Activated T-cell treated with anti-CD3 and anti-CD28 coated beads for 1 hour (primary cell): Measurements from ENCODE around the gene PTPMT1.
"Not testable (repeated sequence)": the region's sequence is repeated elsewhere in the genome, so short reads cannot be mapped to it uniquely, and the experiment has no call there.

ENCODE experiments used
- DNase-seq: peaks from one replicate; pipeline ENCODE4 v3.0.0-alpha.2; 2020; ENCODE audit warnings: low read depth

PTPMT1 gene

GRCh38 chr11:47550288-47551047 is 14.9 kb upstream of the PTPMT1 start:
- DNase-seq: no peak

- no peak for DNase-seq
Measured at GRCh38 chr11:47551086-47551485, 14.3 kb upstream of the PTPMT1 start.

- DNase-seq: no peak
Measured at GRCh38 chr11:47552056-47552565, 13.3 kb upstream of the PTPMT1 start.

GRCh38 chr11:47552566-47553405 is 12.6 kb upstream of the PTPMT1 start, which contains the start of gene CELF1:
CELF1 (minus strand) TSS chr11:47553132; CDS start chr11:47499523, 53,609 bp downstream.
- DNase-seq: peak; percentile 86

- DNase-seq: no peak
Measured at GRCh38 chr11:47553406-47553743, 12.0 kb upstream of the PTPMT1 start.

GRCh38 chr11:47557004-47557403 is 8.4 kb upstream of the PTPMT1 start:
- DNase-seq: not testable (repeated sequence)

- DNase-seq: no peak
Measured at GRCh38 chr11:47558695-47559094, 6.7 kb upstream of the PTPMT1 start.

- DNase-seq: no peak
Measured at GRCh38 chr11:47560426-47560825, 5.0 kb upstream of the PTPMT1 start.

GRCh38 chr11:47562393-47562792 is 3.0 kb upstream of the PTPMT1 start:
- not testable (repeated sequence) for DNase-seq

- not testable (repeated sequence) for DNase-seq
Measured at GRCh38 chr11:47564366-47564765, 1.0 kb upstream of the PTPMT1 start.

GRCh38 chr11:47564933-47565339 is 463 bp upstream of the PTPMT1 start:
- DNase-seq: no peak

- DNase-seq: no peak
Measured at GRCh38 chr11:47566149-47566698, 825 bp downstream of the PTPMT1 start.

- no peak for DNase-seq
Measured at GRCh38 chr11:47569646-47570045, 4.2 kb downstream of the PTPMT1 start.

GRCh38 chr11:47570651-47571356 is 5.4 kb downstream of the PTPMT1 start:
- DNase-seq: no peak

GRCh38 chr11:47571357-47571729 is 5.9 kb downstream of the PTPMT1 start:
- no peak for DNase-seq

GRCh38 chr11:47571895-47572294 is 6.5 kb downstream of the PTPMT1 start:
- no peak for DNase-seq

- no peak for DNase-seq
Measured at GRCh38 chr11:47572715-47573255, 7.4 kb downstream of the PTPMT1 start.

GRCh38 chr11:47573321-47573720 is 7.9 kb downstream of the PTPMT1 start:
- DNase-seq: no peak

GRCh38 chr11:47577460-47578041 is 12.2 kb downstream of the PTPMT1 start:
- no peak for DNase-seq

- DNase-seq: peak; percentile 84
Measured at GRCh38 chr11:47578524-47579494, 13.4 kb downstream of the PTPMT1 start, which contains the start of the genes KBTBD4 and NDUFS3. KBTBD4 (minus strand) TSS chr11:47578970; CDS start chr11:47578951, 19 bp downstream. NDUFS3 (plus strand) TSS chr11:47579074; CDS start chr11:47579092, 18 bp downstream.
